ENCODE measurements around the gene ATRN. TPM values are rescaled to one million over a fixed set of nuclear protein-coding genes. Genes with fewer than 3 reads are reported as not detected.

Gene ATRN
- total and polyA plus RNA-seq, 2 donors (not counting 3 experiments of a cell fraction or from before 2014, with no cell fraction given) = 32.3 to 33.1 TPM

DNA sequence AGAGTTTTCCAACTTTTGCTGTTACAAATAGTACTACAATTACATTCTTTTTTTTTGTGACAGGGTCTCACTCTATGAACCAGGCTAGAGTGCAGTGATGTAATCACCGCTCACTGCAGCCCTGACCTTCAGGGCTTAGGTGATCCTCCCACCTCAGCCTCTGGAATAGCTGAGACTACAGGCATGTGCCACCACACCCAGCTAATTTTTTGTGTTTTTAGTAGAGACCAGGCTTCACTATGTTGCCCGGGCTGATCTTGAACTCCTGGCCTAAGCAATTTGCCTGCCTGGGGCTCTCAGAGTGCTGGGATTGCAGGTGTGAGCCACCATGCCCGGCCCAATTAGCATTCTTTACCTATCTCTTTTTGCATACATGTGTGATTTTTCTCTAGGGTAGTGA lies 12.5 kb downstream of the ATRN start:
- H3K27ac ChIP-seq (ENCODE audit: insufficient read depth, low read depth, low read length) = no peak overlapping the region
- no peaks in the 10 kb centered on the region for H3K9me1 ChIP-seq (replicated peaks; ENCODE audit: control insufficient read depth, extremely low read depth, insufficient read depth, low read length)
- FAIRE-seq (no peak), DNase-seq (ENCODE audit: low read depth, low spot score) (no peak)
- no peak overlapping the region for H3K4me2 ChIP-seq (ENCODE audit: insufficient read depth, low read length)
- H3K4me1 ChIP-seq (ENCODE audit: control insufficient read depth, extremely low read depth, insufficient read depth, low read length) = no peaks in the 10 kb centered on the region
- TF ChIP-seq GATA2 (IDR thresholded peaks at IDR 0.05; ENCODE audit: insufficient read depth, insufficient read length, low read depth, low read length) = no peak
- no peak for TF ChIP-seq FOS (IDR thresholded peaks at IDR 0.05; ENCODE audit: borderline replicate concordance, insufficient read depth, low read length)
- no peak for TF ChIP-seq EZH2 (IDR thresholded peaks at IDR 0.05; ENCODE audit: borderline replicate concordance, low read depth, low read length, severe bottlenecking)
- TF ChIP-seq POLR2AphosphoS5 (IDR thresholded peaks at IDR 0.05; ENCODE audit: insufficient read depth, low read depth, low read length) = no peak
- no peak for TF ChIP-seq JUN (IDR thresholded peaks at IDR 0.05; ENCODE audit: borderline replicate concordance, insufficient read depth, insufficient read length, low read depth)
- no peak for TF ChIP-seq MYC (IDR thresholded peaks at IDR 0.05; ENCODE audit: low read depth, low read length)
- no peak for TF ChIP-seq POLR2A (IDR thresholded peaks at IDR 0.05; ENCODE audit: low read depth, low read length)
- TF ChIP-seq, protein P1, sequence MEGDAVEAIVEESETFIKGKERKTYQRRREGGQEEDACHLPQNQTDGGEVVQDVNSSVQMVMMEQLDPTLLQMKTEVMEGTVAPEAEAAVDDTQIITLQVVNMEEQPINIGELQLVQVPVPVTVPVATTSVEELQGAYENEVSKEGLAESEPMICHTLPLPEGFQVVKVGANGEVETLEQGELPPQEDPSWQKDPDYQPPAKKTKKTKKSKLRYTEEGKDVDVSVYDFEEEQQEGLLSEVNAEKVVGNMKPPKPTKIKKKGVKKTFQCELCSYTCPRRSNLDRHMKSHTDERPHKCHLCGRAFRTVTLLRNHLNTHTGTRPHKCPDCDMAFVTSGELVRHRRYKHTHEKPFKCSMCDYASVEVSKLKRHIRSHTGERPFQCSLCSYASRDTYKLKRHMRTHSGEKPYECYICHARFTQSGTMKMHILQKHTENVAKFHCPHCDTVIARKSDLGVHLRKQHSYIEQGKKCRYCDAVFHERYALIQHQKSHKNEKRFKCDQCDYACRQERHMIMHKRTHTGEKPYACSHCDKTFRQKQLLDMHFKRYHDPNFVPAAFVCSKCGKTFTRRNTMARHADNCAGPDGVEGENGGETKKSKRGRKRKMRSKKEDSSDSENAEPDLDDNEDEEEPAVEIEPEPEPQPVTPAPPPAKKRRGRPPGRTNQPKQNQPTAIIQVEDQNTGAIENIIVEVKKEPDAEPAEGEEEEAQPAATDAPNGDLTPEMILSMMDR (IDR thresholded peaks at IDR 0.05; ENCODE audit: extremely low read depth in 1 of 2, insufficient read depth in 1 of 2, low read depth in 1 of 2, low read length in 2 of 2) = no peak
- TF ChIP-seq, protein P2, sequence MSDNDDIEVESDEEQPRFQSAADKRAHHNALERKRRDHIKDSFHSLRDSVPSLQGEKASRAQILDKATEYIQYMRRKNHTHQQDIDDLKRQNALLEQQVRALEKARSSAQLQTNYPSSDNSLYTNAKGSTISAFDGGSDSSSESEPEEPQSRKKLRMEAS (IDR thresholded peaks at IDR 0.05; ENCODE audit: insufficient read depth, insufficient read length) = no peak
- ChIA-PET CTCF (no interaction called here), POLR2A (no interaction called here)
- no peaks in the 10 kb centered on the region for H4K20me1 ChIP-seq (replicated peaks; ENCODE audit: control insufficient read depth, extremely low read depth, insufficient read depth, low read length)
- no peaks in the 10 kb centered on the region for H3K9me3 ChIP-seq (replicated peaks; ENCODE audit: control insufficient read depth, insufficient read depth, low read length)
- BruUV-seq (replicated peaks) = no TSS peak
- dilution Hi-C loops (cut with MboI; ENCODE audit: extremely low pct_ligation_motif_present, low sequenced_read_pairs) = no loop called here
- no peak overlapping the region for H2AFZ ChIP-seq (ENCODE audit: low read depth, low read length)
- peaks cover 10% of the 10 kb centered on the region for H3K79me2 ChIP-seq (ENCODE audit: control insufficient read depth, insufficient read depth, low read length)
- H3K4me3 ChIP-seq (replicated peaks in 1 of 3; ENCODE audit: insufficient read depth in 1 of 3, low read depth in 1 of 3, low read length in 3 of 3) = no peak overlapping the region
- no peaks in the 10 kb centered on the region for H3K27me3 ChIP-seq (ENCODE audit: control insufficient read depth in 2 of 2, insufficient read depth in 2 of 2, low read length in 2 of 2)
- no peaks in the 10 kb centered on the region for H3K36me3 ChIP-seq (ENCODE audit: control insufficient read depth in 2 of 2, extremely low read depth in 1 of 2, insufficient read depth in 2 of 2, low read length in 2 of 2)
- intact Hi-C loops (cut with micrococcal nuclease) = no loop called here
- no peak overlapping the region for H3K9ac ChIP-seq (replicated peaks; ENCODE audit: extremely low read depth, insufficient read depth, low read length)
